Mesenchymal stem cell (in vitro differentiated cells and primary cell): ENCODE data around the gene MIPOL1.

Source experiments
- DNase-seq: peaks from one replicate; pipeline ENCODE4 v3.0.0-alpha.2; 2013
- H2AFZ ChIP-seq: one replicate; pipeline ENCODE4 v1.6.1; 2013; ENCODE audit warnings: low read depth, mild to moderate bottlenecking, control low read depth, inconsistent platforms, low read length, moderate library complexity
- H2AK5ac ChIP-seq: 2 replicates; pipeline ENCODE4 v1.6.1; 2013; ENCODE audit warnings: low read length, moderate library complexity, mild to moderate bottlenecking, inconsistent platforms; ENCODE audit not compliant: severe bottlenecking
- H2BK120ac ChIP-seq: one replicate; pipeline ENCODE4 v1.6.1; 2013; ENCODE audit warnings: low read depth, mild to moderate bottlenecking, inconsistent platforms, low read length, moderate library complexity
- H2BK12ac ChIP-seq, 2 experiments: one replicate each; pipeline ENCODE4 v1.6.1; 2013; ENCODE audit warnings: inconsistent platforms in 2 of 2, low read length in 2 of 2, mild to moderate bottlenecking in 2 of 2, moderate library complexity in 2 of 2, control low read depth in 1 of 2
- H2BK15ac ChIP-seq: one replicate; pipeline ENCODE4 v1.6.1; 2013; ENCODE audit warnings: mild to moderate bottlenecking, low read depth, inconsistent platforms; ENCODE audit not compliant: poor library complexity, severe bottlenecking
- H2BK5ac ChIP-seq: 2 replicates; pipeline ENCODE4 v1.6.1; 2013; ENCODE audit warnings: low read depth, mild to moderate bottlenecking, low read length, control low read depth, inconsistent platforms; ENCODE audit not compliant: poor library complexity, severe bottlenecking
- H3K14ac ChIP-seq, 2 experiments: one replicate each; pipeline ENCODE4 v1.6.1; 2013; ENCODE audit warnings: inconsistent platforms in 2 of 2, low read length in 2 of 2, control low read depth in 1 of 2, mild to moderate bottlenecking in 1 of 2, moderate library complexity in 1 of 2
- H3K18ac ChIP-seq, 2 experiments: one replicate each; pipeline ENCODE4 v1.6.1; 2013; ENCODE audit warnings: inconsistent platforms in 2 of 2, low read length in 2 of 2, control low read depth in 1 of 2, low read depth in 1 of 2, mild to moderate bottlenecking in 1 of 2
- H3K23ac ChIP-seq, 2 experiments: one replicate each; pipeline ENCODE4 v1.6.1; 2013; ENCODE audit warnings: inconsistent platforms in 2 of 2, low read length in 2 of 2, mild to moderate bottlenecking in 2 of 2, moderate library complexity in 2 of 2, control low read depth in 1 of 2
- H3K27ac ChIP-seq: 2 replicates; pipeline ENCODE4 v1.5.1; 2013; ENCODE audit warnings: mild to moderate bottlenecking, moderate library complexity, low read length, control low read depth, inconsistent platforms; ENCODE audit not compliant: poor library complexity, severe bottlenecking
- H3K27me3 ChIP-seq, 2 experiments: 2 replicates each; pipeline versions ENCODE4 v1.6.1 to v1.7.0; 2013; ENCODE audit warnings: low read length in 2 of 2, mild to moderate bottlenecking in 2 of 2, moderate library complexity in 2 of 2, control low read depth in 1 of 2, inconsistent platforms in 1 of 2; ENCODE audit not compliant: control insufficient read depth in 1 of 2, insufficient read depth in 1 of 2
- H3K36me3 ChIP-seq, 2 experiments: 2 replicates each; pipeline versions ENCODE4 v1.6.1 to v1.7.0; 2013; ENCODE audit warnings: low read length in 2 of 2, control low read depth in 1 of 2, inconsistent platforms in 1 of 2, low read depth in 1 of 2, mild to moderate bottlenecking in 1 of 2; ENCODE audit not compliant: insufficient read depth in 2 of 2, control insufficient read depth in 1 of 2
- H3K4ac ChIP-seq, 2 experiments: one replicate each; pipeline ENCODE4 v1.6.1; 2013; ENCODE audit warnings: inconsistent platforms in 2 of 2, low read length in 2 of 2, mild to moderate bottlenecking in 2 of 2, moderate library complexity in 2 of 2, control low read depth in 1 of 2, low read depth in 1 of 2
- H3K4me1 ChIP-seq: 2 replicates; pipeline ENCODE4 v1.6.1; 2013; ENCODE audit warnings: low read depth, low read length, control low read depth; ENCODE audit not compliant: control insufficient read depth, insufficient read depth
- H3K4me2 ChIP-seq: 2 replicates; pipeline ENCODE4 v1.6.1; 2013; ENCODE audit warnings: low read length, mild to moderate bottlenecking, inconsistent platforms; ENCODE audit not compliant: poor library complexity, severe bottlenecking
- H3K4me3 ChIP-seq, 2 experiments: 2 replicates each; pipeline versions ENCODE4 v1.5.1 to v1.7.0; 2013; ENCODE audit warnings: low read length in 2 of 2, mild to moderate bottlenecking in 2 of 2, control low read depth in 1 of 2, low read depth in 1 of 2; ENCODE audit not compliant: insufficient read depth in 1 of 2
- H3K79me1 ChIP-seq: replicated peaks from 2 replicates; pipeline ENCODE4 v1.6.1; 2013; ENCODE audit warnings: mild to moderate bottlenecking, control low read depth, low read length, inconsistent platforms; ENCODE audit not compliant: poor library complexity, severe bottlenecking
- H3K9ac ChIP-seq: 2 replicates; pipeline ENCODE4 v1.7.0; 2013; ENCODE audit warnings: mild to moderate bottlenecking, low read length, moderate library complexity
- H3K9me3 ChIP-seq: 2 replicates; pipeline ENCODE4 v1.7.0; 2013; ENCODE audit warnings: mild to moderate bottlenecking, low read length; ENCODE audit not compliant: control insufficient read depth
- H4K8ac ChIP-seq: one replicate; pipeline ENCODE4 v1.6.1; 2013; ENCODE audit warnings: inconsistent platforms, mild to moderate bottlenecking, low read length, moderate library complexity
- H4K91ac ChIP-seq: one replicate; pipeline ENCODE4 v1.6.1; 2013; ENCODE audit warnings: mild to moderate bottlenecking, low read length, inconsistent platforms
- WGBS: methylation state at CpG from one replicate; pipeline ENCODE4 v1.1.7; 2013; ENCODE audit warnings: mixed read lengths; 5-methylcytosine and 5-hydroxymethylcytosine counted together

The MIPOL1 gene

GRCh38 chr14:37597538-37597913 is 399.8 kb downstream of the MIPOL1 start:
- Histone ChIP-seq H3K79me1 (no peaks in the 10 kb centered on the region), H3K27ac (no peak overlapping the region), H3K4me2 (no peak overlapping the region), H2AFZ (no peak overlapping the region), H2BK120ac (no peak overlapping the region), H2BK12ac (no peak overlapping the region), H3K14ac (no peak overlapping the region), H3K4me1 (peaks cover 32% of the 10 kb centered on the region), H3K9me3 (peaks cover 6% of the 10 kb centered on the region), H2BK5ac (no peak overlapping the region), H4K8ac (no peak overlapping the region), H3K23ac (peak overlapping the region in 1 of 2 experiments; percentile 23), H3K9ac (no peak overlapping the region), H3K4me3 (no peak overlapping the region), H2AK5ac (no peak overlapping the region), H4K91ac (no peak overlapping the region), H3K27me3 (peaks cover 83 to 85% of the 10 kb centered on the region in 2 experiments), H3K18ac (no peak overlapping the region), H2BK15ac (no peak overlapping the region), H3K36me3 (peaks cover 0 to 2% of the 10 kb centered on the region in 2 experiments), H3K4ac (no peak overlapping the region)
- peak; percentile 40 for DNase-seq
- 14% methylated on average over 18 of the region's 20 CpGs for WGBS

GRCh38 chr14:37597914-37598746 is 400.4 kb downstream of the MIPOL1 start:
- Histone ChIP-seq H3K4me1 (peaks cover 32% of the 10 kb centered on the region), H3K36me3 (peaks cover 0 to 2% of the 10 kb centered on the region in 2 experiments), H2BK120ac (no peak overlapping the region), H3K4me3 (peak overlapping the region in 1 of 2 experiments; percentile 30), H4K91ac (no peak overlapping the region), H3K18ac (no peak overlapping the region), H3K27ac (no peak overlapping the region), H3K4ac (no peak overlapping the region), H3K4me2 (peak overlapping the region; percentile 28), H2AFZ (no peak overlapping the region), H3K9me3 (peaks cover 6% of the 10 kb centered on the region), H3K9ac (no peak overlapping the region), H3K79me1 (no peaks in the 10 kb centered on the region), H3K27me3 (peaks cover 83 to 85% of the 10 kb centered on the region in 2 experiments), H3K23ac (peak overlapping the region in 1 of 2 experiments; percentile 98), H2BK5ac (no peak overlapping the region), H4K8ac (no peak overlapping the region), H3K14ac (peak overlapping the region in 1 of 2 experiments; percentile 20), H2BK12ac (no peak overlapping the region), H2BK15ac (no peak overlapping the region), H2AK5ac (no peak overlapping the region)
- WGBS: 3% methylated on average over 47 of the region's 50 CpGs
- peak; percentile 1 for DNase-seq

GRCh38 chr14:37598747-37599506 is 401.2 kb downstream of the MIPOL1 start:
- Histone ChIP-seq H4K8ac (no peak overlapping the region), H3K23ac (peak overlapping the region in 1 of 2 experiments; percentile 87), H3K27ac (no peak overlapping the region), H3K36me3 (peaks cover 0 to 2% of the 10 kb centered on the region in 2 experiments), H3K27me3 (peaks cover 85 to 87% of the 10 kb centered on the region in 2 experiments), H3K4ac (no peak overlapping the region), H2AFZ (no peak overlapping the region), H3K4me2 (peak overlapping the region; percentile 47), H3K9ac (no peak overlapping the region), H3K4me3 (peak overlapping the region in 1 of 2 experiments; percentile 44), H3K79me1 (no peaks in the 10 kb centered on the region), H3K9me3 (peaks cover 11% of the 10 kb centered on the region), H2BK12ac (no peak overlapping the region), H2BK5ac (no peak overlapping the region), H3K18ac (no peak overlapping the region), H4K91ac (no peak overlapping the region), H3K14ac (no peak overlapping the region), H2BK15ac (no peak overlapping the region), H3K4me1 (peaks cover 32% of the 10 kb centered on the region), H2BK120ac (no peak overlapping the region), H2AK5ac (no peak overlapping the region)
- DNase-seq: no peak
- 11% methylated on average over 26 of the region's 36 CpGs for WGBS
